Stimulated activated memory B cell treated with anti-CD40 and anti-IgM and Interleukin-4, amounts not matched to agents 10 μg/mL and 1 μg/mL and 100 μg/mL, for 72 hours (primary cell): ENCODE results near the gene HPS3.
A peak's percentile ranks its signal among the peaks of the same experiment; 100 is the strongest.

Source experiments
- ATAC-seq: fragments of 150-1000 bp; cut with Tn5 transposase; 2 replicates; pipeline ENCODE4 v1.10.0; 2021
- H3K27ac Mint-ChIP-seq: one replicate; pipeline ENCODE4 v1.8.0; 2022; ENCODE audit warnings: mild to moderate bottlenecking, mixed read lengths
- H3K27me3 Mint-ChIP-seq: one replicate; pipeline ENCODE4 v1.8.0; 2022; ENCODE audit warnings: mixed read lengths
- H3K36me3 Mint-ChIP-seq: one replicate; pipeline ENCODE4 v1.8.0; 2022; ENCODE audit warnings: mixed read lengths
- H3K4me1 Mint-ChIP-seq: one replicate; pipeline ENCODE4 v1.8.0; 2022; ENCODE audit warnings: mixed read lengths
- H3K4me3 Mint-ChIP-seq: one replicate; pipeline ENCODE4 v1.8.0; 2022; ENCODE audit warnings: mild to moderate bottlenecking, moderate library complexity, mixed read lengths
- H3K9me3 Mint-ChIP-seq: one replicate; pipeline ENCODE4 v1.8.0; 2022; ENCODE audit warnings: mixed read lengths

The HPS3 gene

DNA sequence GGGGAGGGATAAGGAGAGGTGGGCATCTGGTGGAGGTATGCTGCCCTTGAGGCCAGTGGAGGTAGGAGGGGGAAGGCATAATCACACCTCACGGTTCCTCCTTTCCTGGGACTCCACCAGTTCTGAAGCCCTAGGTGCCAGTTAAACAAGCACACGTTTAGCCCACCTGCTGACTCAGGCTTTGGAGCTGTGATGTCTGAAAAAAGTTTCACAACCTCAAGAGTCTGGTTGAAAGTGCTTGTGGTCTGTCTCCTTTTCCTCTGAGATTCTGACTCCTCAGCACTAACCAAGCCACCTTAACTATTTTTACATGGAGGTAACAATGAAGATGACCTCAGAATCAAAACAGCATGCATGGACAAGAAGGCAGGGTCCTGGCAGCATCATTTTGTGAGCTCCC is 23.0 kb downstream of the HPS3 start:
- Mint-ChIP-seq H3K36me3 (peaks cover 61% of the 10 kb centered on the region), H3K4me1 (peaks cover 19% of the 10 kb centered on the region), H3K9me3 (no peaks in the 10 kb centered on the region), H3K27ac (no peak overlapping the region), H3K4me3 (no peak overlapping the region), H3K27me3 (no peaks in the 10 kb centered on the region)
- peak; percentile 72 for ATAC-seq

DNA sequence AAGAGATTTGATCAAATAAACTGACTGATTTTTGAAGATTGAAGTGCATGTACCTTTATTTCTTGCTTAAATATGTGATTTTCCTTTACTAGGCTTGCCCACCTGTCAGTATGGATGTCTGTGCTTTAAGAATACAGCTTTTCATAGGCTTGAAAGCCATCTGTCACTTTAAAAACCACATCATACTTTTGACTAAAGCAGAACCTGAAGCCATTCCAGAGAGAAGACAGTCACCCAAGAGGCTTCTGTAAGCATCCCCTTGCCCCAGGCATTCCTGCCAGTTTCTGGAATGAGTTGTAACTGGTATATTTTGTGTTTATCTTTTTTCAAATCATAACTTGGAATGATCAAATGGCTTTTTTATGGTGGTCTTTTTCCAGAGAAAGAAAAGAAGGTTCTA is 24.0 kb downstream of the HPS3 start:
- ATAC-seq, result no peak
- Mint-ChIP-seq H3K9me3 (no peaks in the 10 kb centered on the region), H3K27ac (no peak overlapping the region), H3K4me3 (no peak overlapping the region), H3K36me3 (peaks cover 56% of the 10 kb centered on the region), H3K4me1 (peaks cover 19% of the 10 kb centered on the region), H3K27me3 (no peaks in the 10 kb centered on the region)

DNA sequence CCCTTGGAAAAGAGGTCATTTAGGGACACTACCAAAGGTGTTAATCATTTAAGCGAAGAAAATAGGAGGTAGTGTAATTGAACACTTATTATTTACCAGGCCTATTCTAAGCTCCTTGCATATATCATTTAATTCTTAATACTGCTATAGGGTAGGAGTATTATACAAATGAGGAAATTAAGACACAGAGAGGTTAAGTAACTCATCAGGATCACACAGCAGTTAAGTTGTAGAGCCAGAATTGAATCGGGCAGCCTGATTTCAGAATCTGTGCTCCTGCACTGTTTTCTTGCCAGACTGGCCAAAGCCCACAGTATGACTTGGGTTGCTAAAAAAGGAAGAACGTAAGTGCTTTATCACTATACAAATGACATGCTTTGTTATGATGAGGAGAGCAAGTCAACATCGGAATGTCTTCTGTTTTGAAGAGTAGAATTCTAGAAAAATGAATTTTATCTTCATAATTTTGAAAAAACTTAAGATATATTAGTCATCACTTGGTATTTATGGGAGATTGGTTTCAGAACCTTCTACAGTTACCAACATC is 31.4 kb downstream of the HPS3 start:
- H3K4me3 Mint-ChIP-seq, result no peak overlapping the region
- H3K4me1 Mint-ChIP-seq, result no peaks in the 10 kb centered on the region
- H3K27ac Mint-ChIP-seq, result no peak overlapping the region
- peaks cover 54% of the 10 kb centered on the region for H3K36me3 Mint-ChIP-seq
- no peak for ATAC-seq
- no peaks in the 10 kb centered on the region for H3K9me3 Mint-ChIP-seq
- no peaks in the 10 kb centered on the region for H3K27me3 Mint-ChIP-seq

DNA sequence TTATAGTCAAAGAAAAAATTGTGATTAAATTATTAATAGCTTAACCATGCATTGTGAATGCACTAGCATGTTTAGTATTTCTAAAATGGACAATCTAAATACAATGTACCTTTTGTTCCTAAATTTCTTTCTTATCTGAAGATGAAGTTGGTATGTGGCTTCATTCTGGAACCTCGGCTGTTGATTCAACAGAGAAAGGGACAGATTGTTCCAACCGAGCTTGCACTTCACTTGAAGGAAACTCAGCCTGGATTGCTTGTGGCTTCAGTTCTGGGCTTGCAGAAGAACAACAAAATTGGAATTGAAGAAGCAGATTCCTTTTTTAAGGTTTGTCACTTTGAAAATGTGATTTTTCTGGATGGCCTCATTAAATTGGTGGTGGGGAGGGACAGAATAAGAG is 32.6 kb downstream of the HPS3 start:
- Mint-ChIP-seq H3K27me3 (no peaks in the 10 kb centered on the region), H3K4me1 (no peaks in the 10 kb centered on the region), H3K9me3 (no peaks in the 10 kb centered on the region), H3K4me3 (no peak overlapping the region), H3K36me3 (peaks cover 51% of the 10 kb centered on the region), H3K27ac (no peak overlapping the region)
- ATAC-seq, result no peak

DNA sequence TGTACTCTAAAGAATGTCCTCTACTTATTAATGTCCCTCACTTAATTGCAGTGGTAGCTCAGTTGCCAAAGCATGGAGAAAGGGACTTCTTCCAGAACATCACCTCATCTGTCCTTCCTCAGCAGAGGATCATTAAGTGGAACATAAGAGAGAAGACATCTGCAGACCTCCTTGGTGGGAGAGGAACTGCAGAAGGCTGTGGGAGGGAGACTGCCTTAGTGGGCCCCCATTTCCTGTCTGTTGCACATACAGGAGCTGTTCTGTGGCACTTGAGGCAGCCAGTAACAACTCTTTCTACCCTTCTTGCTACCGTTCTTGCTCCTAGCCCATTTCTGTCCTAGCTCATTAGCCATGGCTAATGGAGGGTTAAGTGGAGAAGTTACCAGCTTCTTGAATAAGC is 33.6 kb downstream of the HPS3 start:
- no peaks in the 10 kb centered on the region for H3K4me1 Mint-ChIP-seq
- H3K27ac Mint-ChIP-seq, result no peak overlapping the region
- H3K36me3 Mint-ChIP-seq, result peaks cover 51% of the 10 kb centered on the region
- H3K4me3 Mint-ChIP-seq, result no peak overlapping the region
- H3K9me3 Mint-ChIP-seq, result no peaks in the 10 kb centered on the region
- no peaks in the 10 kb centered on the region for H3K27me3 Mint-ChIP-seq
- ATAC-seq, result no peak

DNA sequence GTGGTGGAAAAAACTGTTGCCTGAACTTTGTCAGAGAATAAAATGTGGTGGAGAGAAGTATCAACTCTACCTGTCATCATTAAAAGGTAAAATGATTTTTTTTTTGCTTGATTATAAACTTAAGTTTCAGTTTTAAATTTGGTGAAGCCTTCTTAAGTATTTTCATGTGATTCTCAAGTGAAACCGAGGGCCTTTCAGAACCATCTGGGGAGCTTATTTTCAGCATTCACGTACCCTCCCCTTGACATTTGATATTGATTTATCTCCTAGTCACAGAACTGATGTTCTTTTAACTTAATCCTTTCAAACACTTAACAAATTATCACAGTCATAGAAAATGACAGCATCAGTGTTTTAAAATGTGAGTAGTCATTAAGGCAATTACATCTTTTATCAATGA is 38.5 kb downstream of the HPS3 start:
- Mint-ChIP-seq H3K4me3 (no peak overlapping the region), H3K27ac (no peak overlapping the region), H3K4me1 (no peaks in the 10 kb centered on the region), H3K9me3 (no peaks in the 10 kb centered on the region), H3K27me3 (no peaks in the 10 kb centered on the region), H3K36me3 (peaks cover 64% of the 10 kb centered on the region)
- ATAC-seq, result no peak

DNA sequence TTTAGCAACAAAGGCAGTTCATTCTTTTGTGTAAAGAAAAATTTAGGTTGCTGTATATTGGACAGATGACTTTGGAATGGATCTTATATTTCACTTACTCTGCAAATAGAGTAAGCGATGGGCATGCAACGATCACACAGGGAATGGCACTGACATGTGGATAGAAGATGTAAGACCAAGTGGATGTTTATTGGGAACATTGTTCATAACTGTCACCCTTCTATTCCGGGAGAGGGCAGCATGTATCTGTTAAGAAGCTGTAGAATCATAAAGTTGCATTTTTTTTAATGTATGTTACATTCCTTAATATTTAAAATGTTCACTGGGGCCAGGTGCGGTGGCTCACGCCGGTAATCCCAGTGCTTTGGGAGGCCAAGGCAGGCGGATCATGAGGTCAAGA is 41.2 kb downstream of the HPS3 start:
- H3K36me3 Mint-ChIP-seq, result peaks cover 71% of the 10 kb centered on the region
- no peak overlapping the region for H3K4me3 Mint-ChIP-seq
- no peak for ATAC-seq
- H3K27ac Mint-ChIP-seq, result no peak overlapping the region
- H3K9me3 Mint-ChIP-seq, result no peaks in the 10 kb centered on the region
- H3K4me1 Mint-ChIP-seq, result peaks cover 15% of the 10 kb centered on the region
- H3K27me3 Mint-ChIP-seq, result no peaks in the 10 kb centered on the region

DNA sequence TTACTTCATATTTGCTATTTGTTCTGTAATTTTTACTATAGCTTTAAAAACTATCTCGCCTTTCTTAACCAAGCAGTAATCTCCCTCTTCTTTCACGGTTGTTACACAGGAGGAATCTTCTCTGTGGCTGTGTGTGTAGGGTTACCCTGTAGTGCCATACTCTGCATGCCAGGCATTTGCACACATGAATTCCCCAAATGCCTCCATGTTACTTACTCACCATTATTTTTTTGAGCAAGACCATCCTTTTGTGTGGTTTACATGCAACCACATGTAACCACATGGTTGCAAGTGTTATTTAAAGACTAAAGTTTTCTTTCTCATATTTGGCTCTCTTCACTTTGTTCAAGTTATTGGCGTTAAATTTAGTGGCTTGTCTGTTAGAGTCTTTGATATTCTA is 45.5 kb downstream of the HPS3 start:
- no peaks in the 10 kb centered on the region for H3K9me3 Mint-ChIP-seq
- peak; percentile 34 for ATAC-seq
- H3K4me3 Mint-ChIP-seq, result no peak overlapping the region
- no peak overlapping the region for H3K27ac Mint-ChIP-seq
- no peaks in the 10 kb centered on the region for H3K27me3 Mint-ChIP-seq
- H3K4me1 Mint-ChIP-seq, result peaks cover 15% of the 10 kb centered on the region
- H3K36me3 Mint-ChIP-seq, result peaks cover 52% of the 10 kb centered on the region

DNA sequence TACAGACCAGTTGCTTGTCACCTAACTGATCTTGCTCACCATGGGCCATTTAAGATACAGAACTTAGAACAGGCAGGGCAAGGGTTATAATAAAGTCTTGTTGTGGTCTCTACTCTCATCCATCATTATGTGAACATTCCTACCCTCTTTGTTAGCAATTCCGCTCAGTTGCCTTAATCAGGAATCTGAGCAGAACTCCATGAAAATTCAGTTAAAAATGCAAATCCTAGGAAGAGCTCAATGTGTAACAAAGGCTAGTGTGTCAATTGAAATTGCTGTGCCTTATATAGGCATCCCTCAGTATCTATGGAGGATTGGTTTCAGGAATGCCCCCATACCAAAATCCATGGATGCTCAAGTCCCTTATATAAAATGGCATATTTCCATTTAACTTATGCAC is 47.7 kb downstream of the HPS3 start:
- Mint-ChIP-seq H3K27me3 (no peaks in the 10 kb centered on the region), H3K27ac (no peak overlapping the region), H3K9me3 (no peaks in the 10 kb centered on the region), H3K4me1 (peaks cover 15% of the 10 kb centered on the region), H3K36me3 (peaks cover 34% of the 10 kb centered on the region), H3K4me3 (no peak overlapping the region)
- ATAC-seq, result no peak

DNA sequence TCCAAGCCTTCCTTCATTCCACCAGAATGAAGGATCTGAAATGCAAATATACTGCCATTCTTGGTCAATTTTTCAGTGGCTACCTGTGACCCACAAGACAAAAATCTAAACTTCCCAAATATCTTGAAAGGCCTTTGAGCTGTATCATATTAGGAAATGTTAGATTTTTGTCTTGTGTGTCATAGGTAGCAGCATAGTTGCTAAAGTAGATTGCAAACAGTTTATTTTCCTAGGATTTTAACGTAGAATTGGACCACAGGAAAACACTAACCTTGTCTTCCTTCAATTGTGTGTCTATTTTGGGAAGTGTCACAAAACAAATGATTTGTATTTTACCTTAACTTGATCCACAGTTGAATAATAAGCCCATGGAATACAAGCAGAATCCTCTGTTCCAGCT is 49.8 kb downstream of the HPS3 start:
- H3K4me1 Mint-ChIP-seq, result peaks cover 12% of the 10 kb centered on the region
- no peak overlapping the region for H3K27ac Mint-ChIP-seq
- no peaks in the 10 kb centered on the region for H3K27me3 Mint-ChIP-seq
- no peak overlapping the region for H3K4me3 Mint-ChIP-seq
- peaks cover 20% of the 10 kb centered on the region for H3K36me3 Mint-ChIP-seq
- ATAC-seq, result no peak
- H3K9me3 Mint-ChIP-seq, result no peaks in the 10 kb centered on the region

DNA sequence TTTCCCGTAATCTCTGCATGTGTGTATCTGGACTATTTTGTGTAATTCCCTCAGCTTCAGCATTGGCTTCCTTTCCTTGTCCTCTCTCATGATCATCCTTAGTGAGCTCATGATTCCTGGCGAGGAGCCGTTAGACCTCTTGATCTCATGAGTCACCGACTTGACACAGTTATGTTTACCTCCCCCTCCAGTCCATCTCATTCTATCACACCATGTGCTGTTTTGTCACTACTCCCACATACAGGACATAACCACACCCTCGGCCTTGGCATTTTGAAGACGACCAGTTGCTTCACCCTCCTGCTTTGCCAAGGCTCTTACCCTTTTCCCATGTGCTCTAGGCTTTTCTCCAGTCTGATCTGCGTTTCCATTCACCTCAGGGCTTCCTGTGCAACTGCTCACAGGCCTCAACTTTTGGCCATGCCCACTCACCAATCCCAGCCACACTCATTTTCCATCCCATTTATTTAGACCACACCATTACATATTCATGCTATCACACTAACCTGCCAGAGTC is 50.7 kb downstream of the HPS3 start:
- Mint-ChIP-seq H3K4me3 (no peak overlapping the region), H3K27me3 (no peaks in the 10 kb centered on the region), H3K9me3 (no peaks in the 10 kb centered on the region), H3K27ac (no peak overlapping the region), H3K36me3 (peaks cover 20% of the 10 kb centered on the region), H3K4me1 (peaks cover 3% of the 10 kb centered on the region)
- no peak for ATAC-seq

DNA sequence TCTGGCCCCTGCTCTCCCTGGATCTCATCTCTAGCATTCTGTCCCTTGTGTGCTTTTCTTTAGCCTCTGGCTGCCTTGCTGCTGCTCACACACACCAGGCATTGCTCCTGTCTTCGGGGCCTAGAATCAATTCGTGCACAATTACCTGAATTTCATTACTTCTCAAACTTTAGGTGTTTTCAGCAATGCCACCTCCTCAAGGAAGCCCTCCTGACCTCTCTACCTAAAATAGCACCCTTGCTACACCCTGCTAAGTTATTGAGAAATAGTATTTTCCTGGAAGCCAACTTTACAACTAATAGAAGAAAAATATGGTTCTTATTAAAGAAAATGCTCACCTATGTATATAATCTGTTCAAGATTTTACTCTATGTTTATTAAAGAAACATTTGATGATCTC is 51.7 kb downstream of the HPS3 start:
- Mint-ChIP-seq H3K4me1 (no peaks in the 10 kb centered on the region), H3K4me3 (no peak overlapping the region), H3K27me3 (no peaks in the 10 kb centered on the region), H3K9me3 (no peaks in the 10 kb centered on the region), H3K27ac (no peak overlapping the region), H3K36me3 (peaks cover 17% of the 10 kb centered on the region)
- ATAC-seq, result no peak

DNA sequence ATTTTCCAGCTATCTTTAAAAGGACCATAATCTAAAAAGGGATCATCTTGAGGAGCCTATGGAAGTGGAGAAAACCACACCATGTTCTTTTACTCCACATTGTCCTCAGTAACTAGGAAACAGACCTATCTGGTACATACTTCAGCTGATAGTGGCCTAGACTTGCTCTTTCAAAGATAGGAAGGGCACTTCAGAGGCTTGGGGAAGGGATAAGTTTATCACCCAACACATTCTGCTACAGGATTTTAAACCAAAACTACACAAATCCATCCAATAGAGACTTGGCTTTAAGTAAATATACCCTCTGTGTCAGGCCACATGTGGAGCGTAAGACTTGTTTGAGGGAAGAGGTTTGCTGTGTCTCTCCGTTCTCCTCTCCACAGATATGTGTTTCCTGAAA is 56.8 kb downstream of the HPS3 start:
- ATAC-seq, result no peak
- H3K27me3 Mint-ChIP-seq, result no peaks in the 10 kb centered on the region
- H3K4me3 Mint-ChIP-seq, result no peak overlapping the region
- no peaks in the 10 kb centered on the region for H3K9me3 Mint-ChIP-seq
- H3K36me3 Mint-ChIP-seq, result peaks cover 11% of the 10 kb centered on the region
- no peaks in the 10 kb centered on the region for H3K4me1 Mint-ChIP-seq
- no peak overlapping the region for H3K27ac Mint-ChIP-seq

DNA sequence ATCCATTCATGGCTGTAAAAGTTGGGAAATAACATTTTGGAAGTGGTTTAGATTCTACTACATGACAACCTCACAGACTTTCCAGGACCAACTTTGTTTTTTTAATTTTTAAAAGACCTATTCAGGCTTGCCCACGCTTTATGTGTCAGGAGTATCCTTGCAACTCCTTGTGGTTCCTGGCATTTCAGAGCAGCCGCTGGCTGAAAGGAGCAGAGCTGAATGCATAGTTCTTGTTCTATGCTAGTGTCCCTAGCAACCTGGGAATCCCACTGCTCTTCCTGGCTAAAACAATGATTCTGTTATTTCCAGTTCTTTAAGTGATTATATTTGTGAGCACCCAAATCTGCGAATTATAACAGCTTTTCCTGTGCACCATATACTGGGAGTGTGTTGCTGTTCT is 57.3 kb downstream of the HPS3 start:
- no peak overlapping the region for H3K4me3 Mint-ChIP-seq
- no peaks in the 10 kb centered on the region for H3K27me3 Mint-ChIP-seq
- H3K4me1 Mint-ChIP-seq, result no peaks in the 10 kb centered on the region
- peaks cover 11% of the 10 kb centered on the region for H3K36me3 Mint-ChIP-seq
- H3K9me3 Mint-ChIP-seq, result no peaks in the 10 kb centered on the region
- no peak overlapping the region for H3K27ac Mint-ChIP-seq
- ATAC-seq, result no peak

DNA sequence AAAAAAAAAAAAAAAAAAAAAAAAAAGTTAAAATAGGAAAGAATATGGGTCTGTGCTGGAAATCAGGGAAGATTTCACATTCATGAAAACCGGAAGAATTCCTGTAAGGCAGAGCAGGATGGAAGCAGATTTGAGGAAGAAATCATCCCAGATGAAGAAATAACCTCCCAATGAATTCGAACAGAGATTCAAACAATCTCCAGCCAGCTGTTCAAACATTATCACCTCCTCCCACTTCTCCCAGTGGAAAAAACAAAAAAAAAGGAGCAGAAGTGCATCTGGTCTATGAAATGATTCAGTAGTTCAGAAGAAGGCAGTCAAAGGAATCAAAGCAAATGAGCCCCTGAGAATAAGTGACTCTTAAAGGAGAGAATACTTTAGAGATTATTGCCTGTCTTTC is 59.1 kb downstream of the HPS3 start:
- ATAC-seq, result no peak
- Mint-ChIP-seq H3K4me3 (no peak overlapping the region), H3K27ac (no peak overlapping the region), H3K36me3 (peaks cover 11% of the 10 kb centered on the region), H3K9me3 (no peaks in the 10 kb centered on the region), H3K27me3 (no peaks in the 10 kb centered on the region), H3K4me1 (no peaks in the 10 kb centered on the region)

DNA sequence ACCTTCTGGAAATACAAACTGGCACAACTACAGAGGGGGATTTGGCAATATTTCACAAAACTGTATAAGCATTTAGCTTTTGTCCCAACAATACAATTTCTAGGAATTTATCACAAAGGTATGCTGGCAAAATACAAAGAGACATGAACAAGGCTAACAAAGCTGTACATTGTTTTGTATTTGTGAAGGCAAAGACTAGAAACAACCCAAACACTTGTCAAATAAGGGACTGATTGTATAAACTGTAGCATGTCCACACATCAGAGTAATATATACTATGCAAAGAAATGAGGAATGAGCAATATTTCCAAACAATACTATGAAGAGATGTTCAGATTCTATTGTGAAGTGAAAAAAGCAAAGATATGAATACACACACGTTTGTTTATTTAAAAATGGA is 65.8 kb downstream of the HPS3 start:
- Mint-ChIP-seq H3K27me3 (no peaks in the 10 kb centered on the region), H3K9me3 (no peaks in the 10 kb centered on the region)

More for the DNA sequence above, 65.8 kb downstream of the HPS3 start:
- ATAC-seq, result no peak
- Mint-ChIP-seq H3K4me1 (no peaks in the 10 kb centered on the region), H3K36me3 (no peaks in the 10 kb centered on the region), H3K4me3 (no peak overlapping the region), H3K27ac (no peak overlapping the region)
